CD4-positive, alpha-beta T cell treated with Interleukin-6 at 100 ng/mL for 8 hours (primary cell): Measurements from ENCODE around the gene LRRC28.

Experiments used
- DNase-seq: peaks from one replicate; pipeline ENCODE4 v3.0.0-alpha.2; 2020; ENCODE audit warnings: mixed read lengths, low spot score

LRRC28 gene

DNA sequence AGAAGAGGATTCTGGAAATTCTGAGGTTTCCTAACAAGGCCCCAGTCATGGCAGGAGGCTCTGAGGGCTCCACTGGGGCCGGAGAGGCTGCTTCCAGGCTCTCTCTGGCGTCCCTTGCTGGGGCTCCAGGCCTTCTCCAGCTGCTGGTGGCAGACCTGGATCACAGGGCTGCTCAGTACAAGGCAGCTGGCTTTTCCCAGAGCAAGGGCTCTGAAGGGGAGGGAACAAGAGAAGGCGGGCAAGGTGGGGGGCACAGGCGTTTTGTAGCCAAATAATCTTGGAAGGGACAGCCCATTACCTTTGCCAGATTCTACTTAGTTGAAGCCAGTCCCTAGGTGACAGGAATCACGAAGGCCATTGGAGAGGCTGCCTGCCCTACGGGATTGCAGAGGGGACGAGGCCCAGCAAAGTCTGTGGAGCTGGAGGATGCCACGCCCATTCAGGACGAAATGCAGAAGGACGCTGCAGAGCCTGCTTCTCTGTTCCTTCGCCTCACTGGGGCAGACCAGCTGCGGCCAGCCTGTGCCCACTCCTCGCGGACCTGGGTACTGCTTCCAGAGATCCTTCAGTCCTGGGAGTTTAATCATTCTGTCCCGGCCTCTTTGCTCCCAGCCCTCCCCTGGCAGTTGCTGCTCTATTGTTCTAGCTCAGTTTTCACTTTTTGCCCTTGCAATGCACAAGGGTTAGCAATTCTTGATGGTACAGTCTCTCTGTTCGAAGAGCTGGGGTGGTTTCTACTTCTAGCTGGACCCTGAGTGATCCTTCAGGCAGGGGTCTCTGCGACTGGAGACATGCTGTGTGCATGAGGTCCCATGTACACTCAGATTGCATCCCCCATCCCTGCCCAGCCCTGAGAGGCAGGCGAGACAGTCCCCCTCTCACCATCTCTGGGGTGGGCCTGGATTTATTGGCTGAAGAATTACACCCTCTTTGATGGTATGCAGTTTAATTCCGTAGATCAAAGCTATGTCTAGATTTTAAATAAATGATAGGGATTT lies 165.2 kb downstream of the LRRC28 start:
- DNase-seq: no peak

DNA sequence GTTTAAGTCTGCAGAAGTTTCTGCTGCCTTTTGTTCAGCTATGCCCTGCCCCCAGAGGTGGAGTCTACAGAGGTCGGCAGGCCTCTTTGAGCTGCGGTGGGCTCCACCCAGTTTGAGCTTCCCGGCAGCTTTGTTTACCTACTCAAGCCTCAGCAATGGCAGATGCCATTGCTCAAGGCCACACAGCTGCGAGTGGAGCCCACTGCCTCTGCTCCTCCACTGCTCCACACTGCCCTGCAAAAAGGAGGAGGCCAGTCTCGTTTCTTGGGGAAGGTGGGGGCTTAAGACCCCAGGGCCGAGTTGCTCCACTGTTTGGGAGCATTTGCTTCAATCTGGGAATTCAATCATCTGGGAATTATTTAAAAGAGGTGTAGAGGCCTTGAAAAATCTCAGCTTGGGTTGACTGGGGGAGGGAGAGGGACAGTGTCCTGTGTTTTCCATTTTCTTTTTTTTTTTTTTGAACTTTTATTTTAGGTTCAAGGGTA lies 169.9 kb downstream of the LRRC28 start:
- DNase-seq: peak; percentile 65

DNA sequence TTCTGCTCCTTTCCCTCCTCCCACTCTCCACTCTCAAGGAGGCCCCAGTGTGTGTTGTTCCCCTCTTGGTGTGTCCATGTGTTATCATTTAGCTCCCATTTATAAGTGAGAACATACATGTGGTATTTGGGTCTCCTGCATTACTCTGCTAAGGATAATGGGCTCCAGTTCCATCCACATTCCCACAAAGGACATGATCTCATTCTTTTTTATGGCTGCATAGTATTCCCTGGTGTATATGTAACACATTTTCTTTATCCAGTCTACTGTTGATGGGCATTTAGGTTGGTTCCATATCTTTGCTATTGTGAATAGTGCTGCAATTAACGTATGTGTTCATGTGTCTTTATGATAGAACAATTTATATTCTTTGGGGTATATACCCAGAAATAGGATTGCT lies 170.5 kb downstream of the LRRC28 start:
- DNase-seq: no peak

DNA sequence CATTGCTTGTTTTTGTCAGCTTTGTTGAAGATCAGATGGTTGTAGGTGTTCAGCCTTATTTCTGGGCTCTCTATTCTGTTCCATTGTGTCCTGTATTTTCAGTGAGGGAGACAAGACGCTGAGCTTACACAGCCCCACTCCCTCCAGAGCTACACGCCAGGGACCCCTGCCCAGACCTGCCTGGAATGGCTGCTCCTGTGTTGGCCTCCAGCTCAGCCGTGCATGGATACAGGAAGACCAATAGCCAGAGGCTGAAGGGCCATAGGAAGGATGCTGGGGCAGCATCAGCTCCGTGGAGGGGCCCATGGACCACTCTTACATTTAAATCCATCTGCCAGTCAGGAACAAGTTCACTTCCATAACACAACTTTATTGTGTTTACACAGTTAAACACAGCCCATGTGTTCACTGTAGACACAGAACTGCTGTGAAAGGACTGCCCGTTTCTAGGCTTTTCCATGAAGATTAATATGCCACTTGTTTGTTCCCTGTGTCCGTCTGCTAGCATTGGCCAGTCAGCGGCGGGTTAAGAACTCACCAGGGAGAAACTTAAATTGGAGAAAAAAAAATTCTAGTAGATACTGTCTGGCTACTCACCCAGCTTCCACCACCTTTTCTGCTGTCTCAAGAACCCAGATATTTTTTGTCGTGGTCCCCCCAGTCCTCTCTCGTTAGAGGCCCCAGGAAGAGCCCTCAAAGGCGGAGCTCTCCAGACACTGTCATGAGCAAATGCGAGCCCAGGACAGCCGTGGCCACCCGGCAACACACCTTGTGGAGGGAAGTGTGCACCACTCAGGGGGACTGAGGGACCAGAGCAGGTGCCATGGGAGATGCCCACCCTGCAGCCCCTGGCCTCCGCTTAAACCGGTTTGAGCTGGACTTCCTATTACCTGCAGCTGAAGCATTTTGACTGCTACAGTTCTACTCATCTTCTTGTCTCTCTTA lies 172.2 kb downstream of the LRRC28 start:
- DNase-seq: no peak

DNA sequence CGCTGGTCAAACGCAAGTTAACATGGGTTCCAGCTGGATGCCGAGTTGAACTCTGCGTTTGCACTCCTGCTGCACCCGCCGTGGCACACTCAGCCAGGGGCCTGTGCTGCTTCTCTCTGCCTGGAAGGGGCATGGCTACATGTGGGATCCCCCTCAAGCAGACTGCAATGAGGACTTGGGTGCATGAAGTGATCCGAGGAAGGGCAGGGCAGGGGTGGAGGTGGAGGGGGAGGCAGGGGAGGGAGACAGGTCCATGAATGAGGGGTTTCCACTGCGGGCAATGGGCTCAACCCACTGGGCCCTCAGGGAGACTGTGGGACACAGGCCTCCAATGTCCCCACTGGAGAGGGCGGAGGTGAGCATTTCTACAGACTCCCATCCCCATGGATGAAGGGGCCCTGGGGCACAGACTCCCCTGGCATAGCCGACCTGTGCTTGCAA lies 172.9 kb downstream of the LRRC28 start:
- DNase-seq: no peak

DNA sequence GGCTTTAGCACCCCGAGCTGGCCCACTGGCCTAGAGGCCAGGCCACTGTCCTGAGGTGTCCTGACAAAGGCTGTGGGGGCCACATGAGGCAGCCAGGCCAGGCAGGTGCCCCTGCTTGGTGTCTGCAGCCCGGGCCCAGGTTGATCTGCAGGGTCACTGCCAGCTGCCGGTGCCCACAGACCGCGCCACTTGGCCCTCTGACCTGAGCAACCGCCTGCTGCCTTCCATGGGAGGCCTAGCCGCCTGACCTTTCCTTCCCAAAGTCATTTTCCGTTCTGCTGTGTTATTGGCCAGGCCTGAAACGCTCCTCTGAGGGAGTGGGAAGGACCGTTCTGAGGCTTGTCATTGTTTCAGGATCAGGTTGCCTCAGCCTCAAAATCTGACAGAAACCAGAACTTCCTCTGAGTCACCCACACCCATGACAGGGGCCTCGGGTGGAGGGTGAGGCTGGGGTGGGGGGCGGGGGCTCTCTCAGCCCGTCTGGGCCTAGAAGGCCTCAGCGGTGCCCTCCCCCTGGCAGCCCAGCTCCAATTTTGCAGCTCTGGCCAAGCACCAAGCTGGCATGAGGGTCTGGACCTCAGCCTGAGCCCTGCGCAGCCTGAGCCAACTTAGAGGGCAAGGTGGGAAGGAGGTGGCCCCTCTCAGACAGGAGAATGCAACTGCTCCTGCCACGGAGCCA lies 173.8 kb downstream of the LRRC28 start:
- DNase-seq: peak; percentile 75

DNA sequence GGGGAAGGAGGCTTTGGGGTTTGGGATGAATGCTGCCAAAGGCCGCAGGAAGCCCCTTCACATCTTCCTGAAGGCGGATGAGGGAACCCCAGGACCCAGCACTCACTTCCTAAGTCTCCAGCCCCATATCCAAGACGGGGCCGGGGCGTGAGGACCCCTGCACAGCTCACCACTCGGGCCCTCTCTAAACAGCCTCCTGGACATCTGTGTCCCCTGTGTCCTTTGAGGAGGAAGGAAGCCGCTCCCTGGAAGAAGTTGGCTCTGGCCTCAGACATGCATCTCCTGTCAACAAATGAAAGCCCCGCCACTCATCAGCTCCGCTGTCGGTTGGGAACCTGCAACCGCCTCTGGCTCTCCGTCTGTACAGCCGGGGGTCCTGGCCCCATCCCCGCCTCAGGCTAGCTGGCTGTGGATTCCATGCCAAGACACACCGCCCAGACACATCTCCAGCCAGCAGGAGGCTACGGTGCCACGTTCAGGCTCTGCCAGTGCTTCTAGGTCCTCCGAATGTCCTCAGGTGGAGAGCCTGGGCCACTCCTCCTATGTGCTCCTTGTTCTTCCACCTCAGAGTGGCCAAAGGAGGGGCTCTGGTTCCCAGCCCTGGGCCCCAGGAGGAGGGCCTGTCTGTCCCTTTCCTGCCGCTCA lies 174.5 kb downstream of the LRRC28 start:
- no peak for DNase-seq

DNA sequence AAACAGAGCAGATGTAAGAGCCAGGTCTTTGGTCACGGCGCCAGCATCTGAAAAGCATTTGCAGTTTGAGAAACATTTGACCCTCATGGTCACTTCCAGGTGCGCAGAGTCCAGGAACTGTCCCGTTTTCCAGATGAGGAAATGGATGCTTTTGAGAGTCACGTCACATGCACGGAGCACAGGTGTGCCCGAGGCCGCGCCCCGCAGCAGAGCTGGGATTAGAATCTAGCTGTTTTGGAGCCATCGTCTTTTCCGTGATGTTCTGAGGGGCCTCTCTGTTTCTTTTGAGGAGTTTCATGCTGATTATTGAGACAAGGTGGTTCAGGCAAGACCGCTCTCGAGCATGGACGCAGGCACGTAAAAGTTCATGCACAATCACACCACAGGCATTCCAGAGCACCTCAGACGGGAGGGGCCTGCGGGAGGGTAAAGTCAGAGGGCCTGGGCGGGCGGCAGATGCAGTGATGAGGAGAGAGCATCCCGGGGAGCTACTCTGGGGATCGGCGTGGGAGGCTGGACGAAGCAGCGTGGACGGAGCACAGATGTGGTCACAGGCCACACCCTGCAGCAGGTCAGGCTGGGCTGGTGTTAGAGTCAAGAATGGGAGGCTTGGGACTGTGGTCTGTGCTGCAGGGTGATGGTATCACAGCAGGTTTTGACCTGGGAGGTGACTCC lies 175.3 kb downstream of the LRRC28 start:
- DNase-seq: no peak

DNA sequence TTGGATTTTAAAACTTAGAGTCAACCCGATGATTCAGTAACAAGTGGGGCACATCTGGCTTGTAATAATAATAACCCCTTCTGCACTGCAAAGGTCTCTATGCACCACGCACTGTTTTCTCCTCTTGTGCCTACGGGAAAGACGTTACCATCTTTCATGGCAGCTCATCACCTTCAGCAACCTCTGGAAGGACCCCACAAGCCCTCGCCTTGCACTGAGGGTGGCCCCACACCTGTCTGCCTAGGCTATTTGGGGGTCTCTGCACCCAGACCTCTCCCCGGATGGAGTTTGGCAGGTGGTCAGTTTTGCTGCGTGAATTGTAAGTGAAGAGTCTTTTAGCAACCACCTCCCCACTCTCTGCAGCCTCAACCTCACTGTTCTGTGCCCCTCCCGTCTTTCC lies 175.9 kb downstream of the LRRC28 start:
- DNase-seq: no peak

DNA sequence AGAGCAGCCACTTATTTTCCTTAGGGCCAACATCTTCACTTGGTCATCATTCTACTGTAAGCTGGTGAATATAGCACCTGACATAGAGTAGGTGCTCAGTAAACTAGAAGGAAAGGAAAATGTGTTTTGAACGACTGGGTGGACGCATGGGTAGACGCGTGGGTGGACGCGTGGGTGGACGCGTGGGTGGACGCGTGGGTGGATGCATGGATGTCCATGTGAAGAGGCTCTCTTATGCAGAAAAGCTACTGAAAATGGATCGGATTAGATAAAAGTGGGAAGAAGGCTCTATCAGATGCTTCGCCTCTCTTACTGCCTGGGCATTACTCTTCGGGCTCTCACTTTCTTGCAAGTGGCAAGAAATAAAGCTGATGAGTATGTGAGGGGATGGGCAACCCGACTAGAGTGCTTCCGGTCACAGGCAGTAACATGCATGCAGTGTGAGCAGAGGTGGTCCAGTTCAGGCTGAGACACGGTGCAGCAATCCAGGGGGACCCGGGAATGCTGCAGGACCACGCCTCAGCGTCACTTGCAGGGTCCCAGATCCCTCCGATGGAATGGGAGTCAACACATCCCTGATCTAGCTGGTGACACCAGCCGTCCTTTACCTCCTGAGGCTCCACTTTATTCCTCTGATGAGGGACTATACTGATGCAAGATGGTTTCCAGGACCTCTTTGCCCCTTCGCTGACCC lies 176.5 kb downstream of the LRRC28 start:
- DNase-seq: no peak

DNA sequence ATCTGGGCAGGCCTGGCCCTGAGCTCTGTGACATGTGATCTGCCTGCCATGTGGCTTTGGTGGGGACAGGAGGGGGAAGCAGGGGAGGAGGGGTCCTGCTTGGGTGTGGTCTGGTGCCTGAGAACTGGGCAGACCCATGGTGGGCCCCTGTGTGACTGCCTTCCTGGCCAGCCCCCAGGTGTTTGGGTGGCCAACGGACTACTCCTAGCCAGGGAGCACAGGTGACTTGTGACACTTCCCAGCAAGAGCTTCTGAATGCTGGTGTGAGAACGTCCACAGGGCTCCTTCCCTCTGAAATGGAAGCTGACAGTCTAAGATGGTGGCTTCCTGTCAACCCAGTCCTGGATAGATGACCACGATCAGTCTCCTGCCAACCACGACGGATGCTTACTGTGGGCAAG lies 178.4 kb downstream of the LRRC28 start:
- no peak for DNase-seq

DNA sequence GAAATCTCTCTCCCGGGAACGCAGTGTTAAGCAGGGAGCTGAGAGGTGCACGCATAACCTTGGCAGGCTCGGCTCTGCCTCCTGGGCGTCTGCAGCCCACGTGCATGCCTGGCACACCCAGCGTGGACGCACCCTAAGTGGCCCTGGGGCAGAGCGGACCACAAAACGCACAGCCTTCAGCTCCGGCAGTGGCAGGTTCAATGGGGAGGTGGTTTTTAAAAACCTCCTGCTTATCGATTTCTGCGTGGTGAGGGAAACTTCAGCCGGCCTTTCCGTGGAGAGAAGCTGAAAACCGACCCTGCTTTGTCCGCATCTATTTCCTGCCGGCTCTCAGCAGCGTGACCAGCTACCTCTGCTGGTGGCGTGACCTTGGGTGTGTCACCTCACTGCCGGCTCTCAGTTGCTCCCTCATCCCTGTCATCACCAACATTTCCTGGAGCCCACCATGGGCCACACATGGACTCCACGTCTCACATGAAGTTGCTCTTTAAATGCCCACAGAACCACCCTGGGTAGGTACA lies 179.7 kb downstream of the LRRC28 start:
- DNase-seq: no peak

DNA sequence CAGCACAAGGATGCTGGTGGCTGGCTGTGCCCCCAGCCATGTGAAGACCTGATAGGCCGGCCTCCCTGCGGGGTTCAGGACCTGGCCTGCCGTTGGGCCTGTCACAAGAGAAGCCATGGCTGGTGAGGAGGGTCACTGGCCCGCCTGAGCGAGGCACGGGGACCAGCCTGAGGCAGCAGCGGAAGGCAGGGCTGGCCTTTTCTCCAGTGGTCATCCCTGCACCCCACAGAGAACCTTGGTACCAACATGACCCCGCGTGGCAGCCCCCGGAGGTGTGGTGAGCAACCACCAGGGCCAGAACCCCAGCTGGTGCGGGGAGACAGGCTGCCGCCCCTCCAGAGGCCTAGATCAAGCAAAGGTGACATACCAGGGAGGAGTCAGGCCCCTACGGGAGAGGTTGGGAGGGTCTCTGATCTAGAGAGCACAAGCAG lies 180.4 kb downstream of the LRRC28 start:
- no peak for DNase-seq

DNA sequence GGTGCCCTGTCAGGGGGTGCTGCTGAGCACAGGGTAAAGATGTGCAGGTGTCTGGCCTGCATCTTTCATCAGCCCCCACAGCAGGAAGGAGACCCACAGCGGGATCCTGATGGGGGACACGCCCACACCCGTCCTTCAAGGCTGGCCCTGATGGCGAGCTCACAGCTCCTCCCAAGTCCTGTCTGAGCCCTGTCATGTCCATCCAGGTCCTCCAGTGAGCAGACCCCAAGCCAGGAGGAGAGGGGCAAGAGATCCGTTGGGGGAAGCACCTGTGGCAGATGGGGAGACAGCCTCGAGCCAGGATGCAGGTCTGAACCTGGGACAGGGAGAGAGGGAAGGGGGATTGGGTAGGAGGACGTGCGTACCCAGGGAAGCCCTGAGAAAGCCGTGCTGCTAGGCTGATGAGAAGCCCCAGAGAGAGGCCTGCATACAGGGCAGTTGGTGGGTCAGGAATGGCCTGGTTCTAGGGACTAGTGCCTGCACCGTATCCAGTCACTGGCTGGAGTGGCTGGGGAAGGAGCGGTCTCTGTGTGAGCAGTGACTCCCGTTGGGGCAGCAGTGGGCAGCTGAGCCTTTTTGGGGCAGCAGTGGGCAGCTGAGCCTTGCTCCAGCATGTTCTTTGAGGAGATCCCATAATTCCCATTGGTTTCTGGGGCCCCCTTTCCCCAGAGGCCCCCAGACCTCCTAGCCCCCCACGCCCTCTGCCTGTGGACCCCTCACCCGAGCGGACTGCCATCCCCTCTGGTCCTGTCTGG lies 181.2 kb downstream of the LRRC28 start:
- DNase-seq: no peak

DNA sequence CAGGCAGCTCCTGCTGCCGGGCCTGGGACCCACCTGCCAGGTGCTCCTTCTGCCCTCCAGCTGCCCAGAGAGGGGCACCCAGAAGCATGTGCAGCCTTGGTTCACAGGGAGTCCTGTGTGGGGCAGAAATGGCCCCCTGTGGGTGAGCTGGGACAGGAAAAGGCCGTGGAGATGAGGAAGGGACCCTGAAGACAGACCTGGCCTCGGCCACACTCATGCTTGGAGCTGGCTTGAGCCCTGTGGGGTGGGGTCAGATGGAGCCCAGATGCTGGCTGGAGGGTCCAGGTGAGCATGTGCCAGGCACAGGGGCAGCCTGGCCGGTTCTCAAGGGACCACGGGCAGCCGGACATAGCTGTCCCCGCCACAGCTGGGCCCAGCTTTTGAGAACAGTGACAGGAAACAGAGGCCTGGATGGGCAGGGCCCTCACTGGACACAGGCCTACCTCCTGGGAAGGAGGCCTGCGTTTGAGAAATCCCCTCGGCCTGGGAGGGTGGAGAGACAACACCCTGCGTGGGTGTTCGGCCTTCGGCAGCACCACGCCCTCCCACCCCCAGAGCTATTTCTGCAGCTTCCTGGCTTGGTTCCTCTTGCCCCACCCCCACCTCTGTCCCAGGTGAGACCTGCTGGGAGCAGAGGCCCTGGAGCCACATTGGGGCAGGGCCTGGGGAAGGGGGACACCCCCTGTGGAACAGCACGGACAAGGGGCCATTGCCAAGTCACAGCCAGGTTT lies 181.9 kb downstream of the LRRC28 start:
- peak; percentile 30 for DNase-seq

DNA sequence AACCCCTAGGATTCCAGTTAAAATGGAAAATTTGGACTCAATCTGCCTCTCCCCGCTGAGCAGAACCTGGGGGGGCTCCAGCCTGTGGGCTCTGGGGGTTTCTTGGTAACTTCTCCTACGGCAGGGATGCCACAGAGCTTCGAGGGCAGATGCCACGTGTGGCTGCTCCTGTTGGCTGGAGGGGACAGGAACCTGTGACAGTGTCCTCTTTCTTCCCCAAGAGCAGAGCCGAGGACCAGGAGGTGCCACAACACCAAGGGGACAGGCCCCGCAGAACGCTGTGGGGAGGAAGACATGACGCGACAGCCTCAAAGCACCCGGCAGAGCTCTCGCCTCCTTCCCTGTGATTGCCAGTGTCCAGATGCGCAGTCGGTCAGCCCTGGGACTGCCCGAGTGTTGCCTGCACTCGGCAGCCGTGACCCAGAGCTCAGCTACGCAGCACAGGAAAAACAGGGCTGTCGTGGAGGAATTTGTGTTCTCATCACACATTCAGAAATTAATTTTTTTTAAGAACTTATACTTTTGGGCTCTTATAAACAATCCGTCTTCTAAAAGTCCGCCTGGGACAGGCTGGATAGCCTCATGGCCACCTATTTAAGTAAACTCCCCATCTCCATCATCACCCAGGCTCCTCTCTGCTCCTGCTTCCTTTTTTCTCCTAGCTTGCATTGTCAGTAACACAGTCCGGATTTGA lies 182.6 kb downstream of the LRRC28 start:
- DNase-seq: no peak

DNA sequence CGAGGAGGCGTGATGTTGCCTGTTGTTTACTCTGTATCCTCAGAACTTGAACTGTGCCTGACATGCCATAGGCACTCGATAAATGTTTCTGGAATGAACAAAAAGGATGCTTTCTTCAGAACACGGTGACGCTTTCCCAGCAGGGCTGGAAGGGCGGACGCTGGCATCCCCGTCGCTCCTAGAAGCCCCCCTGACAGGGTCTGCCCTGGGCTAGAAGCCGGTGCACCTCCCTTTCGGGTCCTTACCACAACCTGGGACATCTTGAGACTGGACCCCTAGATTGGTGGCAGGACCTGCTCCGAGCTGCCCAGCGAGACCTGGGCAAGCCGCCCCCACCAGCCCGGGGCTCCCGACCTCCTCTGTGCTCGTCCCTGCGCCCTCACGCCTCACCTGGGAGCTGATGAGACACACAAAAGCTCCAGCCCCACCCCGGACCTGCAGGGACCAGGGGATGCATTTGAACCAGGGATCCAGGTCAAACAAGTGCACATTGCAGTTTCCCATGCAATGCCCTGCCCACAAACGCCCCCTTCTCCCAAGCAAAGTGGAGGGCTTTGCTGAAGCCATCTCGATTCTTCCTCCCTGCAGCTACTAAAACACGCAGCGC lies 183.3 kb downstream of the LRRC28 start:
- no peak for DNase-seq
